Forelimb muscle (tissue), 1 donor: ENCODE results near the gene ZDHHC11. TPM values are rescaled to one million over a fixed set of nuclear protein-coding genes. Genes with fewer than 3 reads are reported as not detected.
"Not testable (repeated sequence)": the region's sequence is repeated elsewhere in the genome, so short reads cannot be mapped to it uniquely, and the experiment has no call there.

Source experiments
- DNase-seq: peaks from one replicate; pipeline ENCODE4 v3.0.0-alpha.2; 2013; ENCODE audit warnings: low read depth
- polyA plus RNA-seq: library from polyadenylated mRNA; unstranded; fragments of 120-200 nt; gene quantifications from one replicate; pipeline ENCODE4 v1.2.1, GENCODE V29; 2013; ENCODE audit not compliant: insufficient read length

Gene ZDHHC11
- polyA plus RNA-seq, 1 donor: 8.7 TPM

GRCh38 chr5:747303-747844 is 103.4 kb downstream of the ZDHHC11 start:
- not testable (repeated sequence) for DNase-seq

GRCh38 chr5:746258-746761 is 104.5 kb downstream of the ZDHHC11 start:
- no peak for DNase-seq

Other genes starting within 250 kb of the ZDHHC11 start
- gene CEP72, start 238.6 kb downstream of the ZDHHC11 start, polyA plus RNA-seq: 3.5 TPM
- 9.2 TPM for gene TPPP, start 157.6 kb downstream of the ZDHHC11 start, polyA plus RNA-seq
- gene ZDHHC11B, start 66.3 kb downstream of the ZDHHC11 start, polyA plus RNA-seq: 15.7 TPM
- 26.9 TPM for gene BRD9, start 41.8 kb upstream of the ZDHHC11 start, polyA plus RNA-seq
- gene TRIP13, start 41.9 kb upstream of the ZDHHC11 start, polyA plus RNA-seq: 6.6 TPM
- 2.4 TPM for gene NKD2, start 157.8 kb upstream of the ZDHHC11 start, polyA plus RNA-seq